ENCODE data around the gene ESR2. TPM values are rescaled to one million over a fixed set of nuclear protein-coding genes. Genes with fewer than 3 reads are reported as not detected.
"Not testable (repeated sequence)": the region's sequence is repeated elsewhere in the genome, so short reads cannot be mapped to it uniquely, and the experiment has no call there.

ESR2 gene
- total RNA-seq, 1 donor from 2014 or later = 0.25 TPM

DNA sequence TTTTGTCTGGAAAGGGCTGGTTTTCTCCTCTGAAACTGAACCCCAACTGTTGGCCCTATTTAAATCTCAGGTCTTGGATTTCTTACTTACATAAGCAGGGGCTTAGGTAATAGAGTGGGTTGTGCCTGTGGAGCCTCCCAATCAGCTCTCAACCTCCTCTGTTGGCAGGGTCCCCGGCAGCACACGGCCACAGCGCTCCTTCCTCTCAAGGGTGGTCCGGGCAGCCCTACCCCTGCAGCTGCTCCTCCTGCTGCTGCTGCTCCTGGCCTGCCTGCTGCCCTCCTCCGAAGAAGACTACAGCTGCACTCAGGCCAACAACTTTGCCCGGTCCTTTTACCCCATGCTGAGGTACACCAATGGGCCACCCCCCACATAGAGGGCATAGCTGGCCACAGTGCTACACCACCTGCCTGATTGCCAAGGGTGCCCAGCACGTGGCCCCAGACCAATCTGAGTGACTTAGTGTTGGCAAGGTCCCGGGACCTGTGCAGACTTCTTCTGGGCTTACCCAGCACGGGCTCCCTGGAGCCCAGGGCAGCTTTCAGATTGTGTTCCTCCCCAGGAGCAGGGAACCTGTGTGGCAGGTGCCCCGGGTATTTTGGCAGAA lies 68.9 kb downstream of the ESR2 start:
- intact Hi-C loops (cut with micrococcal nuclease) = no loop called here

DNA sequence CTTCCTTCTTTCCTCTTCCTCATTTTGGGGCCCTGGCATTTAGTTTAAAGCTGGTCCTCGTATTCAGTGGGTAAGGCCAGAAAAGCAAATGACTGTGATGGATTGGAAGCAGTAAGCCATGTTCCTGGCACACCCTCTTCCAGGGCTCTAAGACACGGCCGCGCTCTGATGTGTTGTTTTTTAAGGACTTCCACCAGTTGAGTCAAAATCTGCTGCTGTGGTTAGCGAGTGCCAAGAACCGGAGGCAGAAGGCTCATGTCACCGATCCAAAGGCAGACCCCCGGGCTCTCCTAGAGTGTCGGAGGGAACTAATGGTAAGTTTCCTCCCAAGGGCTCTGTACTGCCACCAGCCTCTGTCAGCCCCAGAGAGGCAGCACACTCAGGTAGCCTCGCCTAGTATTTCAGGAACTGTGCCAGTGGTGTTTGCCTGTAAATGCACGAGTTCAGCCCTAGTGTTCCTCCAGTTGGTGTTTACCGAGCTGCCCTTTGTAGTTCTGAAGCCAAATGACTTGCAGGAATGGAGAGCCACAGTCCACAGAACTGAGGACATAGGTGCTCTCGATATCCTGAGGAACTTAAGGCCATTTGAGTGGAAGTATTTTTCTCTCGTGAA lies 72.7 kb downstream of the ESR2 start:
- intact Hi-C loops (cut with micrococcal nuclease) = no loop called here

DNA sequence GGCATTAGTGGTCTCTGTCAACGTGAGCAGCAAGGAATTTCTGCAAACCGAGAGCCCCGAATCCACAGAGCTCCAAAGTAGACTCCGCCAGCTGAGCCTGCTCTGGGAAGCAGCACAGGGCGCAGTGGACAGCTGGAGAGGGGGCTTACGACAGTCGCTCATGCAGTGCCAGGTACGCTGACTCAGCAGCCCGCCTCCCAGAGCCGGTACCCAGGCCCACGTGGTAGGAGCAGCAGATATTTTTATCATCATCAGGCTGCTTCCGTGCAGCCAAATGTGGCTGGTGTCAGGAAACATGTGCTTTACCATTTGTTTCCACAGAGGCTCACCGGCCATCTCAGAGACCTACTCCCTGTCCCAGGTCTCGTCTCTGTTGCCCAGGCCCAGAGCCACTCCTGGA lies 73.7 kb downstream of the ESR2 start:
- intact Hi-C loops (cut with micrococcal nuclease) = no loop called here

DNA sequence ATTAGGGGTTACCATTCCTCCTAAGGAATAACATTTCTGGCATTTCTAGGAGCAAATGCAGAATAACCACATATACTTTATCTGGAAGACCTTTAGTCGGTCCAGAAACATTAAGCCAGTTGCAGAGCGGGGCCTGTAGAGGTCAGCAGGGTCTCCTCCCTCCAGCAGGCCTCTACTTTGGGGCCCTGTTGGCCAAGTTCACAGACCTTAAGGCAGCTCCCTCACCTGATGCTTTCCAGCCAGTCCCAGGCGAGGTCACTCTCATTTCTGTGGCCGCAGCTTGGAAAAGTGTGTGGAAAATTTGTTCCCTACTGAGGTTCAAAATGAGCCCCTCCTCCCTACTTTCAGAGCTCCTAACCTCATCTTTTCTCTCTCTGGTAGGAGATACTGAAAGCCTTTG lies 74.1 kb downstream of the ESR2 start:
- intact Hi-C loops (cut with micrococcal nuclease) = no loop called here

DNA sequence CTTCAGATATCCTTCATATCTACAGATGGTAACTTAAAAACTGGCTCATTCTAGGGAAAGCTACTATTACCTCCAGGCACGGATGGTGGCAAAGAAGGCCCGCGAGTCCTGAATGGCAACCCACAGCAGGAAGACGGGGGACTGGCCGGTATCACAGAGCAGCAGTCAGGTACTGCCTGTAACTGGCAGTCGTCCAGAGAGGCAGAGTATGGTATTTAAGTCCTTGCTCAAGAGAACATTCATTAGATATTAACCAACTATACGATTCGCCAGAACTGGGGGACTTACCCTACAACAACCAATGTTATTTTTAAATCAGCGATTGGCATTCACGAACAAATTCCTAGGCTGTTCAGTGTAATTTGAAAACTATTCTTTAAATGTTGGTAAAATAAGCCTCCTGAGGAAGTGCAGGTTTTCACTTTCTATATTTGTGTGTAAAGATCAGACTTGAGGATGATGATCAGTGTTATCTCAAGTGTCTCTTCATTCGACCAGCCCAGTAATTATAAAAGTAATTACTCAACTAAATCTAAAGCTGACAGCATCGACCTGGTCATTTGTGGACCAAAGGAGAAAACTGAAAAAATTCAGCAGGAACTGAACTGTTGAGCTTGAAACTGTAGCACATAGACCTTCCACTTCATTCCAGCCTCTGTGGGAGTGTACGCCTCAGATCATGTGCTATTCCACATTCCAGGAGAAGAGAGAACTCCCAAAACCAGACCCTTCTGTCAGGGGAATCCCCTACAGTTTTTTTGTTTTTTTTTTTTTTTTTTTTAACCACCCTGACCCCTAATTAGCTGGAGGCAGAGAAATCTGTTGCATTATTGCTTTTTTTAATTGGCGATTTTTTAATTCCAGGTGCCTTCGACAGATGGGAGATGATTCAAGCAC lies 75.6 kb downstream of the ESR2 start:
- intact Hi-C loops (cut with micrococcal nuclease) = no loop called here

DNA sequence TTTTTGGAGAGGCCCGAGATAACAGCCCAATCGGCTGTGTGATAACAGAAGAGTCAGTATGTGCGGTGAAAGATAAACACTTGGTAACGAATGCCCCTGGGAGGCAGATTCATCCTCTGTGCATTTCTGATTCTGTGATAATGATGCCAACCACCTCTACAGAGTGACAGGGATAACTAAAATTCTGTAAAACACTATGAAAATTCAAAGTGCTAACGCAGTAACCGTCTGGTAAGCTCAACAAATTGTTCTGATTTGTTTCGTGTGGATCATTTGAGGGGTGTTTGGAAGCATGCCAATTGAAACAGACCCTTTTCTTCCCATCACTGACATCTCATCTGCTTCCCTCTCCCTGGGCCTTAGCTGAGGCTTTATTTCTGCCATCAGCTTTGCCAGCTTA lies 76.3 kb downstream of the ESR2 start:
- intact Hi-C loops (cut with micrococcal nuclease) = no loop called here

DNA sequence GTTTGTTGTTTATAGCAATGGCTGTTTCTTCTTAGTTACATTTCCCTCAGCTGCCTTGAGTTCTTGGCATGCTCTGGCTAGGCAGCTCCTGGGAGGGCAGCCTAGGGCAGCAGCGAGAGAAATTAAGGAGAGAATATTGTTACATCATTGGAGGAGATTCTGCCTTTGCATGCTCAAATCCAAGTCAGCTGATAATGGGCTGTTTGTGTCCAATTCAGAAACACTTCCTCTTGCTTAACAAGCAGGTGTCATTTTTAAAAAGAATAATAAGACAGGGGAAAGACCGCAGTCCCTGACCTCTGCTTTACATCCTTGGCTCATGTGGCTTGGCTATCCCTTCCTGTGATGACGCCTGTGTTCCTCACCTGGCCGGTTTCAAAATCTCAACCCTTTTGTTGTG lies 76.9 kb downstream of the ESR2 start:
- intact Hi-C loops (cut with micrococcal nuclease) = no loop called here

DNA sequence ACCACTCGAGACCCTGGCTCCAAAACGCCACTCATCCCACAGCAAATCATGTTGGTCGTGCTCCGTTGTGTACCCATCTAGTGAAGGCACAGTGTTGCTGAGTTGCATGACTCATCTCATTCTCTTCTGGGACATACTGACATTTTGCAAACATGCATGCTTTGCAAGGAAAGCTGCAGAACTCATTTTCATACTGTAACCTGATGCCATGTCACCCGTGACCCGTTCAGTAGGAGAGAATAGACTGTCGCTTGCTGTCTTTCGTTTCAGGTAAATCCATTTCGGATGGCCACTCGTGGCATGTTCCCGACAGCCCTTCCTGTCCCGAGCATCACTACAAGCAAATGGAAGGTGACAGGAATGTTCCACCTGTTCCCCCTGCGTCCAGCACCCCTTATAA lies 78.2 kb downstream of the ESR2 start:
- intact Hi-C loops (cut with micrococcal nuclease) = no loop called here

DNA sequence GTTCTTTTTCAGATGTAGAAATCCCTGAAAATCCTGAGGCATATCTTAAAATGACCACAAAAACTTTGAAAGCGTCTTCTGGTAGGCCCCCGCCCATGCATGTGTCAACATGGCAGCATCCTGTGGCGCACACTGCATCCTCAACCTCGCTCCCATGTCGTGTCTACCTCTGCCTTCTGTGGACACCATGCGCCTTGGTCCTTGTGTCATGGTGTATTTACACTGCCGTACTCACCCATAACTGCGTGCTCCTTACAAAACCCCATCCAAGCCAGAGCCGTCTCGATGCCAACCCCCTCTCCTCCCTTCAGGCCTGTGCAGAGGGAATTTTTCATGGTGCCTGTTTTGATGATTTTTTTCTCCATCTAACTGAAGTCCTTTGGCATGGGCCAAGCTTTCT lies 78.9 kb downstream of the ESR2 start:
- intact Hi-C loops (cut with micrococcal nuclease) = no loop called here

DNA sequence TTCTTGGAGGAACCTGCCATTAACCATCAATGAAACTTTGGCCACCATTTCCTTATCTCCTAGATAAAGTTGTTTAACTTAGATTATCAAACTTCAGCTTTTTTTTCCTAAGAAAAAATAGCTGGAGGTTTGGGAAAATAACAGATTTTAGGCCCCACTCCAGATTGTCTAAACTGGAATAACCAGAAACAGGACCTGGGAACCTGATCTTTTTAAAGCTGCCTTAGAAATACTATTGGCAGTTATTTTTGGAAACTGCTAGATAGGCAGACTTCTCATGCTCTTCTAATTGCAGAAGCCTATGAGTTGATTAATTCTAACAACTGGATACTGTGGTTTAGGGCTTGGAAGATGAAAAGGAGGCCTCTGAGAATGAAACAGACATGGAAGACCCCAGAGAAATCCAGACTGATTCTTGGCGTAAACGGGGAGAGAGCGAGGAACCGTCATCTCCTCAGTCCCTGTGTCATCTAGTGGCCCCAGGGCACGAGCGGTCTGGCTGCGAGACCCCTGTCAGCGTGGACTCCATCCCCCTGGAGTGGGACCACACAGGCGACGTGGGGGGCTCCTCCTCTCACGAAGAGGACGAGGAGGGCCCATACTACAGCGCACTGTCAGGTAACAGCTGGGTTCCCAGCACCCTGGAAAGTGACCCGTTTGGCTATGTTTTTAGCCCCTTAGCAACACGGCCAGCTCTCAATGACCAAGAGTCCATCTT lies 80.2 kb downstream of the ESR2 start:
- intact Hi-C loops (cut with micrococcal nuclease) = no loop called here

DNA sequence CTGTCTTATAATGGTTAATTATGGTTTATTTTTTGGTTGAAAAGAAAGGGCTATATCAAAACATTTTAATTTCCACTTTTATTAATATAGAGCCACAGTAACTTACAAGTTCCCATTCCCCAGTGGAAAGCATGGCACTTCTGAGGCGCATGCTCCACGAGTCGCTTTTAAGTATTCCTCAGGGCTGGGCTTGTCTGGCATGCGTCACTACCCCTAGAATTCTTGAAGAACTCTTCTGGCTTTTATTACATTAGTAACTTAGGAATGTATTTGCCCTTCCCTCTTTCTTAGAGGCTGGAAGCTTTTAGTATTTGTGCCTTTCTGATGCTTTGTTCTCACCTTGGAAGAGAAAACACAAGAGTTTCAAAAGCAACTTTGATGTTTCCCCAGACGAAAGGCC lies 81.1 kb downstream of the ESR2 start:
- intact Hi-C loops (cut with micrococcal nuclease) = no loop called here

DNA sequence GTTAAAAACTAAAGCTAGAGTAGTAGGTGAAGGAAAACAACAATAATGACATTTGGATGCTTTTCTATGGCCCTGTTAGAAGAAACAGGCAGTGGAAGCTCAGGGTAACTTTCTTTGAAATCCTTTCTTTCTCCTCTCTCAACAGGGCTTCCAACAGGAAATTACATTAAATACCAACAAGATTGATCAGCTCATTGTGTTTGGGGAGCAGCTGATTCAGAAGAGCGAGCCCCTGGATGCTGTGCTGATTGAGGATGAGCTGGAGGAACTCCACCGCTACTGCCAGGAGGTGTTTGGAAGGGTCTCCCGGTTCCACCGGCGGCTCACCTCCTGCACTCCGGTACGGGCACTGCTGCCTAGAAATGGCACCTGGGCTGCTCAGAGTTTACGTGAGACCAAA lies 81.5 kb downstream of the ESR2 start:
- intact Hi-C loops (cut with micrococcal nuclease) = no loop called here

DNA sequence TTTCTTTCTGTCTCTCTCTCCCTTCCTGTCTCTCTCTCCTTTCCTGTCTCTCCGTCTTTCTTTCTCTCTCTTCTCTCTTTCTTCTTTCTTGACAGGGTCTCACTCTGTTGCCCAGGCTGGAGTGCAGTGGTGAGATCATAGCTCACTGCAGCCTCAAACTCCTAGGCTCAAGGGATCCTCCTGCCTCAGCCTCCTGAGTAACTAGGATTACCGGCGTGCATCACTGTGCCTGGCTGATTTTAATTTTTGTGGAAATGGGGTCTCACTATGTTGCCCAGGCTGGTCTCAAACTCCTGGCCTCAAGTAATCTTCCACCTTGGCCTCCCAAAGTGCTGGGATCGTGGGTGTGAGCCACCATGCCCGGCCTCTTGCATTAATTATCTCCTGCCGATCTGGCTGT lies 83.3 kb downstream of the ESR2 start:
- intact Hi-C loops (cut with micrococcal nuclease) = not testable (repeated sequence)

DNA sequence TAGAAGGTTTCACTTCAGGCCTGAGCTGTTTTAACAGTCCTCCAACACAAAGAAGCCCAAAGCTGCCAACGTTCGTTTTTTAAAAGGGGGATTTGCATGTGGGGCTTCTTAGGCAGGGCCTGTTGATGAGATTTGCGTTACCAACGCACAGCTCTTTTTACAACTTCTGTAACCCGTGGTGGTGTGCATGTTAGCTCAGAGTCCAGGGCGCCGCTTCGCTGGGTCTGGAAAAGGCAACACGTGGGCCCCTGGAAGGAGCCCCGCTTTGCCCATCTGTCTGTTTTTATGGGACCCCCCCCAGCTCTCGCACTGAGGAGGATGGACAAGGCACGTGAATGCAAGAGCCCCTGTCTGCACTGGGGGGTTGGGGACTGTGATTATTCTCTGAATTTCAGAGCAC lies 84.0 kb downstream of the ESR2 start:
- intact Hi-C loops (cut with micrococcal nuclease) = no loop called here

DNA sequence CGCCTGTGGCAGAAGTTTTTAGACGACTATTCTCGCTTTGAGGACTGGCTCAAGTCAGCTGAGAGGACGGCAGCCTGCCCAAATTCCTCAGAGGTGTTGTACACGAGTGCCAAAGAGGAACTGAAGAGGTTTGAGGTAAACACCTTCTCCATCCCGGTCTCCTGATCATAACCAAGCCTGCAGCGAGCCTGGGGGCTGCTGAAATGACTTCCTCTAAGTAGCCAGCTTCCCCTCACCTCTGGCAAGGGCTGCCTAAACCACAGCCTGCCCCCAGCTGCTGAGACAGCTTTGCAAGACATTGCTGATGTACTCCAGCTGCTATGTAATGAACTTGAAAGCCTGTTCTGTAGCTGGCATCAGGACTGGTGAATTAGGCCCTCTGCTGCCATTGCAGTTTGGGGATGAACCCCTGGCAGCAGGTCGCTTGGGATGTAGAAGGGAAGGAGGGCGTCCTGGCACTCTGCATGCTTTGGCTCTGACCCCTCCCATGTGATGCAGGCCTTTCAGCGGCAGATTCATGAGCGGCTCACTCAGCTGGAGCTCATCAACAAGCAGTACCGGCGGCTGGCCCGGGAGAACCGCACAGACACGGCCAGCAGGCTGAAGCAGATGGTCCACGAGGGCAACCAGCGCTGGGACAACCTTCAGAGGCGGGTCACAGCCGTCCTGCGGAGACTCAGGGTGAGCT lies 84.6 kb downstream of the ESR2 start:
- intact Hi-C loops (cut with micrococcal nuclease) = no loop called here

DNA sequence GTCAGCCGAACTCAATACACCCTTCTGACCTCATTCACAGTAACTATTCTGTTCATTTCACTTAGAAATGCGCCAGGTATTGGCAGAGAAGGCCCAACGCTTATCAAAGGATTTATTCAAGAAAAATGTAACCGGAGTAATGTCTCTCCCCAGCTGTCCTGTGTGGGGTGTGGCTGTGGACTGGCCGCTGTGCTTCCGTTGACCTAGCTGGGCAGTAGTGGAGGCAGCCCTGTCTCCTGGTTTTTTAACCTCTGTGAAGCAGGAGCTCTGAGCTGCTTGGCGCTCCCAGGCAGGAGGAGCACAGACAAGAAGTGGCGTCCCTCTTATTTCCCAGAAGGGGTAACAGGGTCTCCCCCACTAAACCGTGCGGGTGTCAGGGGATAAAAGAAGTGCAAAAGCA lies 85.2 kb downstream of the ESR2 start:
- intact Hi-C loops (cut with micrococcal nuclease) = no loop called here

DNA sequence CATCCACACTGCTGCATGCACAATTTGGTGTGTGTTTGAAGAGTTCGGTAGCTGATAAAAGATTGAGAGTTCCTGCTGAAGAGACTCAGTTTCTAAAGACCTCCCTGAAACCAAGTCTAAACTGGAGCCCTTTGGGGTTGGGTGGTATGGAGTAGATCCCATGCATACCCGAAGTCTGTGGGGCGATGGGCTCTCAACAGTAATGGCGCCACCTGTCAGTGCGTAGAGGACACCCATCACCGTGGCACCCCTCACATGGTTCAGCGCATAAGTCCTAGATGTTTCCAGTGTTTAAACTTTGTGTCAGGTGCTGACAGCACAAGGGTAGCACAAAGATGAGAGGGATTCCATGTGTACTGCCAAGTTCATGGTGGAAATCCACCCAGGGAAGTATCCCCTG lies 85.9 kb downstream of the ESR2 start:
- intact Hi-C loops (cut with micrococcal nuclease) = no loop called here

DNA sequence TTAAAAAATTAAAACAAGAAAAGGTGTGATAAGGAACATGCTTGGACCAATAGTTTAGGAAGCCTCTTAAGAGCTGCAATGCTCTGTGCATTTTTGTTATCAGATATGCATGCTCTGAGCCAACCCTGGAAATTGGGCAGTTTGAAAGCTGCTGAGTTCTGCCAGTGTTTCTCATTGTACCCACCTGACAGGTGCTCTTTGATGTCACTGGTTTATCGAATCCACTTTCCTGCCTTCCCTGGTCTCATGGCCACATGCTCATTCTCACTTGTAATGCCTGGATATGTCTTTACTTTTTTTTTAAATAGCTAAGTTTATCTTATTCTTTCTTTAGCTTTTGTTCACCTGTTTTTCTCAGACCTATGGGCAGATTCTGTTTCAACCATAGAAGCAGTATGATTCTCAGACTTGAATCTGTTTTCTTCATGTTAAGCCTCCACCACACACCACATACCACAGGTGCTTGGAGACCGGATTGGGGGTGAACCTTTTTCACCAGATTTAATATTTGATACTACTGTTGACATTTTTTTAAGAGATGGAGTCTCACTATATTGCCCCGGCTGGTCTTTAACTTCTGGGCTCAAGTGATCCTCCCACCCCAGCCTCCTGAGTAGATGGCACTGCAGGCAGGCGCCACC lies 90.7 kb downstream of the ESR2 start:
- intact Hi-C loops (cut with micrococcal nuclease) = no loop called here

DNA sequence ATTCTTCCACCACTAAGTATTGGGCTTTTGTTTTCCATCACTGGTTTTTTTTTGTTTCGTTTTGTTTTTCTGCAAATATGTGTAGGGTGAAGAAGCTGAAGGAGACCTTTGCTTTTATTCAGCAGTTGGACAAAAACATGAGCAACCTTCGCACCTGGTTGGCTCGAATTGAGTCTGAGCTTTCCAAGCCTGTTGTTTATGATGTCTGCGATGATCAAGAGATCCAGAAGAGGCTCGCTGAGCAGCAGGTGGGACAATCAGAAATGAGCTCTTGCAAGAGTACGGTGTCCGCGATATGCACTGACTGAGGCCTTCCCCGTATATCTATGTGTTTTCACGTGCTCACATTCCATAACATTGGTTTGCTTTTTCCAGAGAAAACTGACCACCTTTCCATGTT lies 91.5 kb downstream of the ESR2 start:
- intact Hi-C loops (cut with micrococcal nuclease) = no loop called here

DNA sequence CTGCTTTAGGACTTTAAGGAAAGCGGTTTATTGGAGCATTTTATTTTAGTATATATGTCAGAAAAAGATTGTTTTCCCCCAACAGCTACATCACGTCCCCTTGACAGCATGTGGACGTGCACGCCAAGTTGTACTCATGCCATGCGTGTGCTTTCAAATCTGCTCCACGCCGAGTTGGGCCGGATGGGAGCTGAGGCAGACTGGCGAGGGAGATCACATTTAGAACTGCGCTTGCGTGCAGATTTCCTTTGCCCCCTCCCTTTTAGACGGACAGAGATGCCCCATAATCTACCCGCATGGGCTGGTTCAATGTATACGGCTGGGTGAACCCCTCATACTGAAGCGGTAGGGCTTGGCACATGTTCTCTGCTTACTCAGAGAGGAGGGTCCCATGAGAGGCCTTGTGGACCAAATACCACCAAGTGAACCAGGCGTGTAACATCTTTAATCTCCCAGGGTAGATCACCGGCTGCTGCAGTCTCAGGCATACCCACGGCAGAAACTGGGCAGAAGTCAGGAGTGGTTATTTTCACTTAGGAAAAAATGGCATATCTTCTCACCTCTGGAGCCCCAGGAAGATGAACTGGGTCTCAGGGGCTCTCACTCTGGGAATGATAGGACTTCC lies 92.1 kb downstream of the ESR2 start:
- intact Hi-C loops (cut with micrococcal nuclease) = no loop called here
